SK-N-MC (cell line): ENCODE results near the gene FAM72D.
"Not testable (repeated sequence)": the region's sequence is repeated elsewhere in the genome, so short reads cannot be mapped to it uniquely, and the experiment has no call there.

Experiments
- EZH2 ChIP-seq: fragments of 200-600 bp; sonication (generic); IDR thresholded peaks from one replicate; pipeline ENCODE4 v1.6.1; 2017; ENCODE audit warnings: antibody characterized with exemption
- POLR2AphosphoS5 ChIP-seq: IDR thresholded peaks from 2 replicates; pipeline ENCODE4 v1.6.1; 2012; ENCODE audit warnings: mild to moderate bottlenecking, low read depth, low read length, borderline replicate concordance

DNA sequence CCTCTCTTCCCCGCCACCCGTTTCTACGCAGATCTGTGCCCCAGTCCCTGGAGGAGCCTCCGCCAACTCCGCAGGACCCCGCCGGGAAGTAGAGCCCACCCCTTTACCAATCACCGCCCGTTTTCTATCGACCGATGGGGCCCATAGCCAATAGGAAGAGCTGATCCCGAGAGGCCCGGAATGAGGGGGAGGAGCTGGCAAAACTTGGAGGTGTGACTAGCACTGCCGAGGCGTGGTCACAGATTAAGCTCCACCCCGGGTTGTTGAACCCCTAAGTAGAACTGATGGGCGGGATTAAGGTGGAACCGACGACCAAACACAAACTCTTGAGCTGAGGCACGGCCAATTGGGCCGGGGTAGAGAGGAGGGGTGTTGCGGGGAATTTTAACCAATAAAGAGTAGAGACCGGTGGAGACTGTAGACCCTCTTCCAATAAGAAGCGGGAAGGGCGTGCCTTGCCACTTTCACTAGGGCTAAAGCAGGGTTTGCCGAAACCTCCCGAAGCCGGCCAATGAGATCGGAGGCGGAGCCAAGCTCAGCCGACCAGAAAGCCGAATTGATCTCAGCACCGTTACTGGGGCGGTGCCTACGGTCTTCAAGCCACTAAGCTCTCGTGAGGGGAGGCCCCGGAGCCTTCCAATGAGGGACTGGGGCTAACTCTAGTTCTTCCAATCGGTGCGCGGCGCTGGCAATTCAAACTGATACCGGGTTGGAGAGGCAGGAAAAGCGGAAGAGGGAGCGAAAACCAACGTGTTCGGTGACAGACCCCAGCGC lies at the start of gene FAM72D, which contains the start of gene SRGAP2B:
- TF ChIP-seq EZH2, POLR2AphosphoS5: not testable (repeated sequence)
